Panc1 (cell line): Measurements from ENCODE around the gene SATB2. TPM values are rescaled to one million over a fixed set of nuclear protein-coding genes. Genes with fewer than 3 reads are reported as not detected.

ENCODE experiments used
- ATAC-seq: fragments of 200-7000 bp; cut with Tn5 transposase; 2 replicates; pipeline ENCODE4 v1.9.1; 2020; ENCODE audit warnings: mild to moderate bottlenecking, moderate library complexity
- BruUV-seq: library from RNA; stranded (reverse); fragments of 400-500 nt; replicated peaks from 2 replicates; lab custom pipeline; 2021; lab: Mats Ljungman, UMichigan
- CTCF ChIA-PET: fragments of 300-600 bp; sonication (Branson Sonifier 250); formaldehyde crosslinking; loops from one replicate; lab custom pipeline; 2022; ENCODE audit warnings: antibody characterized with exemption; lab: Charles Lee
- POLR2A ChIA-PET: fragments of 300-600 bp; sonication (Branson Sonifier 250); formaldehyde crosslinking; loops from one replicate; lab custom pipeline; 2022; ENCODE audit warnings: antibody characterized with exemption; lab: Charles Lee
- DNase-seq: peaks from one replicate; pipeline ENCODE4 v3.0.0-alpha.2; 2010; ENCODE audit warnings: low read depth, low spot score
- H3K27ac ChIP-seq: 2 replicates; pipeline ENCODE4 v1.5.1; 2011; ENCODE audit warnings: mild to moderate bottlenecking, low read length, inconsistent platforms
- H3K27me3 ChIP-seq: fragments of 200-500 bp; sonication (Bioruptor generic); 2 replicates; pipeline ENCODE4 v1.6.0; 2014; ENCODE audit warnings: low read length, inconsistent platforms; ENCODE audit not compliant: control insufficient read depth, insufficient read depth
- H3K36me3 ChIP-seq: fragments of 200-500 bp; sonication (Bioruptor generic); 2 replicates; pipeline ENCODE4 v1.5.1; 2014; ENCODE audit warnings: inconsistent platforms, mild to moderate bottlenecking, low read length, moderate library complexity; ENCODE audit not compliant: control insufficient read depth, insufficient read depth
- H3K4me1 ChIP-seq: 2 replicates; pipeline ENCODE4 v1.5.1; 2011; ENCODE audit warnings: inconsistent platforms, mild to moderate bottlenecking, low read length, moderate library complexity; ENCODE audit not compliant: control insufficient read depth, insufficient read depth
- H3K4me3 ChIP-seq, 2 experiments: 2 replicates each; pipeline ENCODE4 v1.5.1; 2011 to 2012; ENCODE audit warnings: low read depth in 2 of 2, low read length in 2 of 2, mild to moderate bottlenecking in 2 of 2, inconsistent platforms in 1 of 2, moderate library complexity in 1 of 2
- H3K9me3 ChIP-seq: fragments of 200-500 bp; sonication (Bioruptor generic); 2 replicates; pipeline ENCODE4 v1.5.1; 2014; ENCODE audit warnings: low read depth, mild to moderate bottlenecking, inconsistent platforms, low read length, moderate library complexity; ENCODE audit not compliant: control insufficient read depth, insufficient read depth
- POLR2AphosphoS5 ChIP-seq: IDR thresholded peaks from 2 replicates; pipeline ENCODE4 v1.6.1; 2012; ENCODE audit warnings: mild to moderate bottlenecking, low read depth, low read length, moderate library complexity
- REST ChIP-seq, 2 experiments: IDR thresholded peaks; 2 replicates each; pipeline ENCODE4 v1.6.1; 2011 to 2012; ENCODE audit warnings: low read depth in 2 of 2, control low read depth in 1 of 2, low read length in 1 of 2, mild to moderate bottlenecking in 1 of 2, moderate library complexity in 1 of 2; ENCODE audit not compliant: insufficient read depth in 1 of 2
- SIN3A ChIP-seq: IDR thresholded peaks from 2 replicates; pipeline ENCODE4 v1.6.1; 2012; ENCODE audit warnings: low read depth, mild to moderate bottlenecking, low read length, moderate library complexity, borderline replicate concordance; ENCODE audit not compliant: insufficient read depth
- TCF7L2 ChIP-seq: IDR thresholded peaks from 2 replicates; pipeline ENCODE4 v1.6.1; 2011; ENCODE audit warnings: mild to moderate bottlenecking, low read depth, low read length, inconsistent platforms
- in situ Hi-C: cut with HindIII; loops from 2 replicates; pipeline ENCODE4 v1.10.0; 2016; ENCODE audit warnings: low sequenced_read_pairs, low pct_unique_long_range_greater_than_20kb
- intact Hi-C: fragments of 100-400 bp; cut with micrococcal nuclease; formaldehyde crosslinking; loops from one replicate; pipeline ENCODE4 v1.10.0; 2022; ENCODE audit not compliant: unreplicated experiment
- total RNA-seq: library from RNA; stranded (reverse); gene quantifications from one replicate; pipeline ENCODE4 v1.2.1, GENCODE V29; 2021; ENCODE audit not compliant: unreplicated experiment
- TF ChIP-seq, protein P1 (sequence below): fragments of 450-650 bp; IDR thresholded peaks from 2 replicates; pipeline ENCODE4 v1.5.1; 2017; ENCODE audit warnings: mild to moderate bottlenecking

The SATB2 gene
- total RNA-seq, 1 experiment from 2014 or later: 43.2 TPM

GRCh38 chr2:199439542-199439941, 18.2 kb downstream of the SATB2 start:
- ATAC-seq (no peak), DNase-seq (no peak)
- intact Hi-C loops (no loop called here), in situ Hi-C loops (no loop called here)
- Histone ChIP-seq H3K27me3 (no peaks in the 10 kb centered on the region), H3K4me1 (peaks cover 75% of the 10 kb centered on the region), H3K9me3 (no peaks in the 10 kb centered on the region), H3K4me3 (no peak overlapping the region), H3K27ac (peak overlapping the region; percentile 62; the same call in 1 of the 2 replicates), H3K36me3 (peaks cover 4% of the 10 kb centered on the region; the same call in 1 of the 2 replicates)
- TF ChIP-seq SIN3A (no peak), REST (IDR thresholded peaks at IDR 0.05; ENCODE audit: insufficient read depth in 1 of 2, low read depth in 2 of 2, low read length in 1 of 2) (no peak), POLR2AphosphoS5 (no peak)
- ChIA-PET POLR2A (no interaction called here), CTCF (no interaction called here)
- BruUV-seq: no TSS peak

GRCh38 chr2:199439066-199439465, 18.7 kb downstream of the SATB2 start:
- in situ Hi-C loops (no loop called here), intact Hi-C loops (no loop called here)
- Histone ChIP-seq H3K27ac (peak overlapping the region; percentile 62), H3K36me3 (peaks cover 4% of the 10 kb centered on the region; the same call in 1 of the 2 replicates), H3K27me3 (no peaks in the 10 kb centered on the region), H3K9me3 (no peaks in the 10 kb centered on the region), H3K4me3 (no peak overlapping the region), H3K4me1 (peaks cover 75% of the 10 kb centered on the region)
- CTCF ChIA-PET: no interaction called here
- no TSS peak for BruUV-seq
- TF ChIP-seq TCF7L2 (no peak), POLR2AphosphoS5 (no peak), SIN3A (no peak), REST (IDR thresholded peaks at IDR 0.05; ENCODE audit: insufficient read depth in 1 of 2, low read depth in 2 of 2, low read length in 1 of 2) (no peak)
- TF ChIP-seq, protein P1, sequence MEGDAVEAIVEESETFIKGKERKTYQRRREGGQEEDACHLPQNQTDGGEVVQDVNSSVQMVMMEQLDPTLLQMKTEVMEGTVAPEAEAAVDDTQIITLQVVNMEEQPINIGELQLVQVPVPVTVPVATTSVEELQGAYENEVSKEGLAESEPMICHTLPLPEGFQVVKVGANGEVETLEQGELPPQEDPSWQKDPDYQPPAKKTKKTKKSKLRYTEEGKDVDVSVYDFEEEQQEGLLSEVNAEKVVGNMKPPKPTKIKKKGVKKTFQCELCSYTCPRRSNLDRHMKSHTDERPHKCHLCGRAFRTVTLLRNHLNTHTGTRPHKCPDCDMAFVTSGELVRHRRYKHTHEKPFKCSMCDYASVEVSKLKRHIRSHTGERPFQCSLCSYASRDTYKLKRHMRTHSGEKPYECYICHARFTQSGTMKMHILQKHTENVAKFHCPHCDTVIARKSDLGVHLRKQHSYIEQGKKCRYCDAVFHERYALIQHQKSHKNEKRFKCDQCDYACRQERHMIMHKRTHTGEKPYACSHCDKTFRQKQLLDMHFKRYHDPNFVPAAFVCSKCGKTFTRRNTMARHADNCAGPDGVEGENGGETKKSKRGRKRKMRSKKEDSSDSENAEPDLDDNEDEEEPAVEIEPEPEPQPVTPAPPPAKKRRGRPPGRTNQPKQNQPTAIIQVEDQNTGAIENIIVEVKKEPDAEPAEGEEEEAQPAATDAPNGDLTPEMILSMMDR: no peak
- POLR2A ChIA-PET: no interaction called here
- DNase-seq: no peak
- peak; percentile 64 for ATAC-seq
